Measurements from ENCODE around the gene KMO.

Gene KMO

GRCh38 chr1:241532162-241532531 lies at the start of gene KMO:
TSS of gene KMO (plus strand) at chr1:241532378. CDS start at chr1:241532445, 67 bp downstream.
- DNase-seq, result peak; percentile 50

DNA sequence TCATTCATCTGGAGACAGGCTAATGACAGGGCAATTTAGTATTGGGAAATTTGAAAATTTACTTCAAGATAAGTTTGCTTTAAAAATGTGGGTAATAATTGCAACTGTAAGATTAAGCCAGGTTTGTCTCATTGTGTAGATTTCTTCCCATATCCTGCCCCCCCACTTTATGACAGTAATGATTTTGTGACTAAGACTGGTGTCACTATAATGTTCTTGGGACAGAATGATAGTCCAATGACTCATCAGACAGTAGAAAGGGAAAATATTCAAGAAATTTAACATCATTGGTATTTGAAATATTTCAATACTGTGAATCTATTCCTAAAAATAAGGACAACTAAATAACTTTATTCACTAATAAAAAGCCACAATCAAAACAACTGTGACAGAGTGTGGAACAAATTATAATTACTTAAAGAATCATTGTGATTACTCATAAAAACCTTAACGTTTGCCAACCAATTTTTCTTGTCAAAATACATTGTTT lies 49.4 kb upstream of the KMO start:
- DNase-seq, result no peak

GRCh38 chr1:241485145-241485544 lies 47.0 kb upstream of the KMO start:
- DNase-seq, result no peak

GRCh38 chr1:241485554-241485992 lies 46.6 kb upstream of the KMO start:
- DNase-seq, result no peak

DNA sequence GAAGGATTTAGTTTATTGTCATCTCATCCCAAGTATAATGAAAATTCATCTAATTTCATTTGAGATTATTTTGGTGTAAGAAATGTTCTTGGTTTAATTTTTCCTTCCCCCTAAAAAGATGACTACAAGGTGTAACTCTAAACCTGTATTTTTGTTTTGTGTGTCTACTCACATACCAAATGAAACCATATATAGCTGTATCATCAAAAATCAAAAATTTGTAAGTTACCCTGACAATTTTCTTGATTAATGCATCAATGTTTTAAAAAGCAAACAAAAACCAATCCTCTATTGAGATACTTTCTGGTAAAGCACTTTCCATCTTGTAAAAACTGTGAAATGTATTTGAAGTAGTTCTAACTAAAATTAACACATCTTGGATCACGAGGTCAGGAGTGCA lies 43.4 kb upstream of the KMO start:
- no peak for DNase-seq

GRCh38 chr1:241495741-241496140 lies 36.4 kb upstream of the KMO start:
- DNase-seq, result no peak

DNA sequence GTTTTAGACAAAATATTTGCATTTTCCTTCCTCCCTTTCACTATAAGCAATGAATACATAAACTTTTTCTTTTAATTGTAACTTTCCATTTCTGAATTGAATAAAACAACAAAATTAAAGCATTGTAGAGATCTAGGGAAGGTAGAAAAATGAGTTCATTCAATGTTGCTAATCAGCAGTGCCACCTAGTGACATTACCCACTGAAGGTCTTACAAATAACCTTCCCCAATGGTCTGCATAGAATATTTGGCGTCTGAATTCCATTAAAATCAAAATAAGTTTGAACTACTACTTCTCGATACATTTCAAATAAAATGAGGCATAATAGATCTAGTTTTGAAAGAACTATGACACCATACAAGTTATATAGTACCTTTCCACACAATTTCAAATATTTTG lies 32.3 kb upstream of the KMO start:
- DNase-seq, result no peak

DNA sequence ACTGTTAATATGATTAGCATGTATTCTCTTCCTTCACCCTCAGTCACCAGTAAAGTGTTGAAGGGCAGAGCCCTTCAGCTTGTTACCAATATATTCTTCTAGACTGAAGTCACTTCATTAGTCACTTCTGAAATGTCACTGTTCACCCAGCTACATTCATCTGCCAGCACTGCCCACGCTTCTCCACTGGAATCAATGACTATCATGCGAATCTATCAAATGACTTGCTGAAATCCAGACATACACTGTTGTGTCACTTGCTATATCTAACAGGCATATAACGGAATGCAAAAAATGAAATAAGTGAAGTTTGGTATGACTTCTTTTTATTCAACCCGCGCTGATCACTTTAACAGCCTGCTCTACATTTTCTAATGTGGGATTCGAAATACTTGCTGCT lies 28.7 kb upstream of the KMO start:
- no peak for DNase-seq

- no peak for DNase-seq
Measured at GRCh38 chr1:241507189-241507863, 24.9 kb upstream of the KMO start.

- DNase-seq, result no peak
Measured at GRCh38 chr1:241513378-241513777, 18.8 kb upstream of the KMO start.

GRCh38 chr1:241518476-241519307 lies 13.5 kb upstream of the KMO start:
- no peak for DNase-seq

GRCh38 chr1:241519308-241520079 lies 12.7 kb upstream of the KMO start, which contains the start of gene FH:
TSS of gene FH (minus strand) at chr1:241519755. CDS start at chr1:241519722, 33 bp downstream.
- DNase-seq, result peak; percentile 99

- DNase-seq, result no peak
Measured at GRCh38 chr1:241520080-241520465, 12.1 kb upstream of the KMO start.

GRCh38 chr1:241521718-241522117 lies 10.5 kb upstream of the KMO start:
- DNase-seq, result no peak

DNA sequence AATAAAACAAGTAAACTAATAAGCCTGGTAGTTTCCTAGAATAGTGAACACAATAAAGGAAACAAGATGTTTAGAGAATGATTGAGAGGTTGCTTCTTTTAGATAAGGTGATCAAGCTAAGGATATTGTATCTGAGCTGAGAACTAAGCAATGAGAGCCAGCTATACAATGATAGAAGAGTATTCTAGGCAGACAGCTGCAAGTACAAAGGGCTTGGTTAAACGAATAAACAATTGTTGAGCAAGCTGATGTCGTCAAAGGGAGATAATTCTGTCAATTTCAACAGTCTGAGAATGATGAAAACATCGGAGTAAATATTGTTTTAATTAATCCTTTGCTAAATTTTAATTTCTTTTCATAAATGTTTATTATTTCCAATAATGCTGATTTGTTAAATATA lies 7.2 kb upstream of the KMO start:
- no peak for DNase-seq

DNA sequence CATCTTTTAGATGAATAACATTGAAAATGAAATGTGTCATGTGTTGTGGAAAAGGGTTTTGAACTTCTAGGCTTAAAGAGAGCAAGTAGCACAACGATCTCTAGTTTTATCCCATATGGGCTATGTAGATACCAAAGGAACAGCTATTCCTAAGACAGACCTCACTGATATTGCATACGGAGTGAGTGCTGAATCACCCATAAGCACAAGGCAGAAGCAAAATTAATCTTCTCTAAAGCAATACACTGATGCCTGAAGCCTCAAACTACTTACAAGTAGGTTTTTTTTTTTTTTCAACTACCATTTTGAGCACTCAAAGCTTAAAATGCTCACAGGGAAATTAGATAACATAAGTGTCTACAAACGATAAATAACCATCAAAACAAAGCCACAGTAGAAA lies 5.0 kb upstream of the KMO start:
- no peak for DNase-seq

GRCh38 chr1:241531195-241532161 lies 700 bp upstream of the KMO start:
- DNase-seq, result peak; percentile 83

GRCh38 chr1:241532864-241533263 lies 686 bp downstream of the KMO start:
- DNase-seq, result no peak

- DNase-seq, result no peak
Measured at GRCh38 chr1:241533326-241534115, 1.3 kb downstream of the KMO start.

- no peak for DNase-seq
Measured at GRCh38 chr1:241536304-241536703, 4.1 kb downstream of the KMO start.

DNA sequence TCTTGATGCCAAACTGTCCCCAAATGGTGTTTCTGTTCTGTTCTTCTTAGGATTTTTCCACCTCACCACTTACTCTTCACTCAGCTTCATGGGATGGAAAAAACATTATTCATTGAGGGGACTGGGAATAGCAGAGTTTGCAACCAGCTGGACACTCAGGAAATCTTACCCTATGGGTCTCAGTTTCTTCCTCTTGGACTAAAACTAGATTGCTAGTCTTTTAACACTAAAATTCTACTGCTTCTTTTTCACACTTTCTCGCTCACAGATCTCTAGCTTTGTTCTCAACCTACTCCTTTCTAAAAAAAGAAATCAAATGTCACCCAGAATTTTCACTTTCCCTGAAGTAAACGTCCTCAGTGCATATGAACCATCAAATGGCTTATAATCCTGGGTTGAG lies 4.8 kb downstream of the KMO start:
- no peak for DNase-seq

Data from DMS79 treated with DMSO at 0.1 percent for 48 hours (cell line).